ENCODE data around the gene CHST2.

GRCh38 chr3:143098032-143098764 lies 21.4 kb upstream of the CHST2 start:
- TF ChIP-seq CTCF (IDR thresholded peaks at IDR 0.05; ENCODE audit: borderline replicate concordance, extremely low read depth, low read length, poor library complexity, severe bottlenecking) (no peak), EZH2 (IDR thresholded peaks at IDR 0.05; ENCODE audit: borderline replicate concordance, low read depth, low read length, severe bottlenecking) (no peak)

All from DND-41 (cell line).